ENCODE results near the gene ZNF440. TPM values are rescaled to one million over a fixed set of nuclear protein-coding genes. Genes with fewer than 3 reads are reported as not detected.

ZNF440 gene
- total RNA-seq, 2 experiments from 2014 or later = 7.9 to 15.2 TPM

- H3K4me2 ChIP-seq (ENCODE audit: low read length) = peak overlapping the region; percentile 94
- BruUV-seq (replicated peaks) = no TSS peak
Measured at GRCh38 chr19:11797491-11797890, 16.6 kb upstream of the ZNF440 start.

DNA sequence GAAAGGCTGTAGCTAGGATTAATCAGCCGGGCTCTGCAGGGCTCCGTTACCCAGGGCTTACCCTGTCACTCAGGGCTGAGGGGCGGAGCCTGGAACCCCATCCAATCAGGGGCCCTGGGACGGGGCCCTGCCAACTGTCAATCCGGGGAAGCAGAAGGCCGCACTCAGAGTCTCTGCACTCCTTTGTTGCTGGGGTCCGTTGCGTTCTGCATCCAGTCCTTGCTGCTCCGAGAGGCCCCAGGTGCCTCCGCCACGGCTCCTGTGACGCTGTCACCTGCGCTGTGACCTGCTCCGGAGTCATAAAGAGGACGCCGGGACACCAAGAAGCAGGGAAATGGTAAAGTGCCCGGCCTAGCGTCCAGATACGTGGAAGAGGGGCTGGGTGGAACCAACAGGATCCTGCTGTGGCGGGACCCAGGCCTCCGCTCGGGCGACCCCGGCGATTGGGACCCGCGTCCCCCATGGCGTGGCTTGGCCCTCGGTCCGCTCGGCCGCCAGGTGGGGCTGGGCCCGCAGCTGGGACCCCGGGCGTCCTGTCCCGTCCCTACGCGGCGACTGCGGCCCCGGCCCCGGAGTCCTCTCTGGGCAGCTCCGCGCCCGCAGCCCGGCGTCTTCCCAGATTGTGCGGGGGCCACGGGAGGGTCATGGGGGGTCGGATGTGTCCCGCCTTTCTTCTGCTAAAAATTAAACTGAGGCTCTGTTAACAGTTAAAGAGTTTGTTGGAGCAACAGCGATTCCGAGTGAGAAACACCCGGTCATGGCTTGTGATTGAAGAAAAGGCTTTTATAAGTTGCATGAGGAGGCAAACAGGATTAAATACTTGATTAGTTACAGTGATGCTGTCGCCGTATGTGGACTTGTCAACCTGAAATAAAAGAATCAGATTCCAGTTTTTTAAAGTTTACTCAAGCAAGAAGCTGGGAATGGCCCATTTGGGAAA lies 15.4 kb upstream of the ZNF440 start, which contains the start of gene ZNF491:
TSS of gene ZNF491 (plus strand) at position 133 of the 940 bp plus-strand sequence. CDS start 7,431 bp downstream, outside the sequence.
- Histone ChIP-seq H3K9me3 (ENCODE audit: low read length) (no peaks in the 10 kb centered on the region), H2AFZ (ENCODE audit: low read length) (peak within 1 kb of the TSS; percentile 73), H3K79me2 (ENCODE audit: insufficient read depth, low read depth, low read length) (no peaks in the 10 kb centered on the region), H3K27ac (ENCODE audit: low read depth, low read length, poor library complexity, severe bottlenecking) (peak within 1 kb of the TSS; percentile 34), H4K20me1 (ENCODE audit: insufficient read depth, low read length) (no peaks in the 10 kb centered on the region), H3K9me2 (ENCODE audit: insufficient read depth, low read length) (no peaks in the 10 kb centered on the region), H3K4me3 (ENCODE audit: low read depth, low read length, poor library complexity, severe bottlenecking) (peak within 1 kb of the TSS; percentile 75), H3K4me2 (ENCODE audit: low read length) (peak within 1 kb of the TSS; percentile 94), H3K36me3 (ENCODE audit: insufficient read depth, low read length) (no peaks in the 10 kb centered on the region), H3K4me1 (ENCODE audit: insufficient read depth, low read length, poor library complexity, severe bottlenecking) (peaks cover 32% of the 10 kb centered on the region)
- BruUV-seq (replicated peaks) = no TSS peak
- peak; percentile 94 for DNase-seq (ENCODE audit: low spot score)
- TF ChIP-seq EZH2phosphoT487 (IDR thresholded peaks at IDR 0.05; ENCODE audit: borderline replicate concordance, low read depth, low read length) (no peak), CTCF (conservative IDR thresholded peaks at IDR 0.05; ENCODE audit: low read length) (peak; percentile 61)
- POLR2A ChIA-PET = interaction anchor here (0.5 to 1.3 kb wide), 6 partner anchors 32 to 363 kb away, joined by 3 to 5 read pairs (median 3); no protein-coding TSS in a partner anchor
- CTCF ChIA-PET (ENCODE audit: unreplicated experiment) = interaction anchor here (0.9 to 1.4 kb wide), 3 partner anchors 28 to 342 kb away, joined by 3 to 8 read pairs (median 3); partner anchors contain the start of genes ZNF20 and ZNF441
- intact Hi-C loops (cut with micrococcal nuclease; ENCODE audit: unreplicated experiment) = loop anchor here (1.0 to 5.0 kb wide), 3 partner anchors 16 to 259 kb away; partner anchors contain the start of gene ZNF440

More at GRCh38 chr19:11797491-11797890, 16.6 kb upstream of the ZNF440 start:
- TF ChIP-seq CTCF (conservative IDR thresholded peaks at IDR 0.05; ENCODE audit: low read length) (peak; percentile 96), EZH2phosphoT487 (IDR thresholded peaks at IDR 0.05; ENCODE audit: borderline replicate concordance, low read depth, low read length) (no peak)
- intact Hi-C loops (cut with micrococcal nuclease; ENCODE audit: unreplicated experiment) = loop anchor here (1.0 to 5.0 kb wide), 5 partner anchors 84 to 343 kb away; partner anchors contain the start of gene ZNF20
- H3K4me1 ChIP-seq (ENCODE audit: insufficient read depth, low read length, poor library complexity, severe bottlenecking) = peaks cover 32% of the 10 kb centered on the region
- H2AFZ ChIP-seq (ENCODE audit: low read length) = peak overlapping the region; percentile 73; the same call in 1 of the 2 replicates
- H3K79me2 ChIP-seq (ENCODE audit: insufficient read depth, low read depth, low read length) = no peaks in the 10 kb centered on the region
- H4K20me1 ChIP-seq (ENCODE audit: insufficient read depth, low read length) = no peaks in the 10 kb centered on the region
- peak overlapping the region; percentile 34 for H3K27ac ChIP-seq (ENCODE audit: low read depth, low read length, poor library complexity, severe bottlenecking)
- peak overlapping the region; percentile 75 for H3K4me3 ChIP-seq (ENCODE audit: low read depth, low read length, poor library complexity, severe bottlenecking)
- H3K36me3 ChIP-seq (ENCODE audit: insufficient read depth, low read length) = no peaks in the 10 kb centered on the region
- peak; percentile 90 for DNase-seq (ENCODE audit: low spot score)
- H3K9me3 ChIP-seq (ENCODE audit: low read length) = no peaks in the 10 kb centered on the region
- no peaks in the 10 kb centered on the region for H3K9me2 ChIP-seq (ENCODE audit: insufficient read depth, low read length)
- ChIA-PET POLR2A (interaction anchor here (0.6 to 1.3 kb wide), 6 partner anchors 12 to 460 kb away, joined by 3 to 5 read pairs (median 4); no protein-coding TSS in a partner anchor), CTCF (ENCODE audit: unreplicated experiment) (interaction anchor here (0.6 to 1.4 kb wide), 9 partner anchors 16 to 540 kb away, joined by 3 to 8 read pairs (median 3); partner anchors contain the start of genes ECSIT, ZNF20, ZNF441 and ZNF563)
